ENCODE results near the gene APOL3. TPM values are rescaled to one million over a fixed set of nuclear protein-coding genes. Genes with fewer than 3 reads are reported as not detected.

APOL3 gene
- total and polyA plus RNA-seq, 10 of the 15 experiments (the other 5 are each of a cell fraction or from before 2014, with no cell fraction given) = 6.9 to 66.8 (median 48.5) TPM

- Histone ChIP-seq H4K20me1 (ENCODE audit: control insufficient read depth, insufficient read depth) (no peaks in the 10 kb centered on the region), H2AFZ (ENCODE audit: control insufficient read depth, low read depth, low read length) (no peak overlapping the region), H3K36me3 (ENCODE audit: control insufficient read depth in 2 of 2, insufficient read depth in 2 of 2, low read length in 1 of 2) (no peaks in the 10 kb centered on the region), H3K9ac (ENCODE audit: control insufficient read depth, insufficient read depth, low read length) (no peak overlapping the region), H3K9me3 (replicated peaks; ENCODE audit: control insufficient read depth, insufficient read depth, low read length) (no peaks in the 10 kb centered on the region), H3K27me3 (replicated peaks in 1 of 2; ENCODE audit: control insufficient read depth in 2 of 2, insufficient read depth in 2 of 2, low read length in 1 of 2) (no peaks in the 10 kb centered on the region; a peak in 1 of 4 replicates), H3K79me2 (ENCODE audit: control insufficient read depth, insufficient read depth, low read length) (no peaks in the 10 kb centered on the region), H3K4me1 (ENCODE audit: control insufficient read depth, insufficient read depth, low read length) (peaks cover 12% of the 10 kb centered on the region), H3K27ac (ENCODE audit: control insufficient read depth, insufficient read depth) (no peak overlapping the region), H3K4me3 (no peak overlapping the region), H3K4me2 (ENCODE audit: control insufficient read depth, insufficient read depth) (no peak overlapping the region)
- no peak for TF ChIP-seq ZNF217 (IDR thresholded peaks at IDR 0.05)
- no peak for TF ChIP-seq EED (IDR thresholded peaks at IDR 0.05; ENCODE audit: low read depth)
- no peak for TF ChIP-seq STAT3 (IDR thresholded peaks at IDR 0.05; ENCODE audit: low read depth, low read length)
- no peak for TF ChIP-seq SMARCA5 (IDR thresholded peaks at IDR 0.05)
- no peak for TF ChIP-seq CUX1 (IDR thresholded peaks at IDR 0.05; ENCODE audit: insufficient replicate concordance, low read depth, low read length)
- TF ChIP-seq CBX3 (IDR thresholded peaks at IDR 0.05; ENCODE audit: borderline replicate concordance, low read depth) = no peak
- no peak for TF ChIP-seq ASH2L (IDR thresholded peaks at IDR 0.05; ENCODE audit: borderline replicate concordance, low read depth)
- TF ChIP-seq CHD1 (IDR thresholded peaks at IDR 0.05; ENCODE audit: low read depth, low read length) = no peak
- no peak for TF ChIP-seq ATF7 (IDR thresholded peaks at IDR 0.05; ENCODE audit: low read depth)
- FAIRE-seq = no peak
- ATAC-seq = no peak
- DNase-seq (ENCODE audit: low read depth, low spot score) = no peak
- intact Hi-C loops (cut with micrococcal nuclease; ENCODE audit: unreplicated experiment) = loop anchor here (10.0 kb wide), 1 partner anchor 290 kb away; the partner anchor contains the start of gene TXN2
- in situ Hi-C loops (cut with MboI) = loop anchor here (5.0 kb wide), 1 partner anchor 78 kb away; no protein-coding TSS in a partner anchor
- ChIA-PET CTCF (interaction anchor here (0.7 to 6.7 kb wide), 26 partner anchors 10 to 292 kb away, joined by 3 to 94 read pairs (median 6); partner anchors contain the start of genes APOL2 and APOL3), SMC1A (ENCODE audit: uncharacterized antibody, unreplicated experiment) (interaction anchor here (0.6 to 6.4 kb wide), 15 partner anchors 20 to 138 kb away, joined by 3 to 36 read pairs (median 5); partner anchors contain the start of gene APOL2), RAD21 (ENCODE audit: unreplicated experiment) (interaction anchor here (0.8 to 2.7 kb wide), 17 partner anchors 16 to 276 kb away, joined by 3 to 19 read pairs (median 5); partner anchors contain the start of genes APOL2 and APOL3), POLR2A (no interaction called here)
- 50% methylated on average over 2 of the region's 2 CpGs for WGBS (ENCODE audit: insufficient coverage, insufficient replicate concordance, low lambda C conversion rate, missing lambda C conversion rate)
- no TSS peak for BruUV-seq (replicated peaks)
These were observed 33.8 kb upstream of the APOL3 start for GRCh38 chr22:36194385-36194784.
